KG1 (cell line): ENCODE results near the gene MYO3B.

Source experiments
- DNase-seq: peaks from one replicate; lab custom pipeline; 2025; lab: John Stamatoyannopoulos, UW

MYO3B gene

DNA sequence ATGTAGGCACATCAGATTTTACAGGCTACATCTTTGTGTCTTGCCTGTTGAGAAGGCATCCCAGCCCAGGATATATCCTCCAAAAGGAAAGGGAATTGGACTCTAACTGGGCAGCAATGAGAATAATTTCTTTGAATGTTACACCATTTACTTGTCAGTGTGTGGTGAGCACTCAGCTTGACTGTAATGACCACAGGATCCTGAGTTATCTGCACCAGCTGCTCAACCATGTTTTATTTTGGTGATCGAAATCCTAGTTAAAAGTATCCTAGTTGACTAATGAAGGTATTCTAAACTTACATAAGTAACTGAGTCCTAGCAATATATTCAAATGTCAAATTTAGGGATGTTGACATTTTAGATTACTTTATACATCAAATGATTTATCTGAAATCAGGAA lies 123.0 kb downstream of the MYO3B start:
- no peak for DNase-seq

DNA sequence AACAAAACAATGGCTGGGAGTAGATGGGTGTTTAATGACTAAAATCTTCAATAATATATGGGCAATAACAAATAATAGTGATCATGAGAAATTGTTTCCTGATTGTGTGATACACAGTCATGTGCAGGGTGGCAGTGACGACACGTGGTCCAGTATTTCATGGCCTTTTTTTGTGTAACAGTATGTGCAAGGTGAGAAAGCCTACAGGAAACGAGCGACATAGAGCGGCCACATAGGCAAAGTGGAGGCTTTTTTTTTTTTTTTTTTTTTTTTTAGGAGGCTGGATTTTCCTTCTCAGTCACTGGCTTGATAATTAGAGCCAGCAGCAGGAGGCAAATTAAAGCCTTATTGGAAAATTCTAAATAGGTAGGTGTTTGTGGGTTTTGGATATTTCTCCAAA lies 123.7 kb downstream of the MYO3B start:
- DNase-seq: no peak

- DNase-seq: no peak
Observed at GRCh38 chr2:170305711-170306110, 127.8 kb downstream of the MYO3B start.

DNA sequence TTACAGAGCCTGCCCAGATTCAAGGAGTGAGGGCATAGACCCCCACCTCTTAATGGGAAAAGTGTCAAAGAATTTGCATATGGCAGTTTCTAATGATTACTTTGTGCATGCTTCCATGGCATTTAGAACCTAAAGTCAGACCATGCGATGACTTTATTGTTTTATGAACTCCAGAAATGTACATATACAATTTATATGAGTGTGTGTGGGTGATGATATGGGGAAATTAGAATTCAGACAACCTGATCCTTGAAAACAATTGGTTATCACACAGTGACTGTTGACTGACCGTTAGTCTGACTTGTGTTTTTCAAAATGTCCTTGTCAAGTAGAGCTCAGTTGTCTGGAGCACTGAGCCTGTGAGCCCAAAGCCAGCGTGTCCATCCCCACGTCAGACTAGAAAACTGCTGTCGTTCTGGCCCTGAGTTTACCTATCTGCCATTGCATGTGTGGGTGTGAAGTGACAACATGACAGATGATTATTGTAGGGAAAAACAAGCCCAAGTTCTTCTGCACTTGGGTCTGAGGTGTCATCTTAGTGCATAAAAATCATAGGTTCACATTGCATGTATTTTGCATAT lies 128.4 kb downstream of the MYO3B start:
- no peak for DNase-seq

- DNase-seq: no peak
Observed at GRCh38 chr2:170307052-170307451, 129.1 kb downstream of the MYO3B start.

DNA sequence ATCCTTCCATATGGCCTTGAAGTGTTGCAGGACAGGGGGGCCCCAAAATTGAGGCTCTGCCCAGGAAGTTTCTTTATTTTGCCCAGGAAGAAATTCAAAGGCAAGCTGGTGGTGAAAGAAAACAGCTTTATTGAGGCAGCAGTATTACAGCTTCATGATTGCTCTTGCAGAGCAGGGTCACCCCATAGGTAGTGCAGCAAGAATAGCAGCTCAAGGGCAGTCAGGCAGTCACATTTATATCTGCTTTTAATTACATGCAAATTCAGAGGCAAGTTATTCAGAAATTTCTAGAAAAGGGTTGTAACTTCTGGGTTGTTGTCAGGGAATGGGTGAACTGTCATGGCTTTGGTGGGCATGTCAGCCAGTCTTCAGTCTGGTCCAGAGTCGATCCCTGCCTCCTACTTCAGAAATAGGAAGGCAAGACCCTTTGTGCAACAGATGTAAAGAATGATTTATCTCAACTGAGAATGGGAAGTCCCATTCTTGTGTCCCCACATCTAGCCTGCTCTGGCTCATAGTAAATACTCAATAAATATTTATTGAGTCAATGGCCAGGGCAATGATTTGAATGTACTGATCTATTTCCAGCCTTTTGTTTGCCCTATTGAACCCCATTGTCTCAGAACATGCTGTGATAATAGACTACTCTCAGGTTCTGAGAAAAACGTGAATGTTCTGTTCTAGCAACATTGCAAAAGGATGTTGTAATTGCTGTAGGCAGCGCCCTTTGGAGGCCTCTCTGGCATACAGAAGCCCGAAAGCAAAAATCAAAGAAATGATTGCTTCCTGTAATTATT lies 129.8 kb downstream of the MYO3B start:
- DNase-seq: no peak

DNA sequence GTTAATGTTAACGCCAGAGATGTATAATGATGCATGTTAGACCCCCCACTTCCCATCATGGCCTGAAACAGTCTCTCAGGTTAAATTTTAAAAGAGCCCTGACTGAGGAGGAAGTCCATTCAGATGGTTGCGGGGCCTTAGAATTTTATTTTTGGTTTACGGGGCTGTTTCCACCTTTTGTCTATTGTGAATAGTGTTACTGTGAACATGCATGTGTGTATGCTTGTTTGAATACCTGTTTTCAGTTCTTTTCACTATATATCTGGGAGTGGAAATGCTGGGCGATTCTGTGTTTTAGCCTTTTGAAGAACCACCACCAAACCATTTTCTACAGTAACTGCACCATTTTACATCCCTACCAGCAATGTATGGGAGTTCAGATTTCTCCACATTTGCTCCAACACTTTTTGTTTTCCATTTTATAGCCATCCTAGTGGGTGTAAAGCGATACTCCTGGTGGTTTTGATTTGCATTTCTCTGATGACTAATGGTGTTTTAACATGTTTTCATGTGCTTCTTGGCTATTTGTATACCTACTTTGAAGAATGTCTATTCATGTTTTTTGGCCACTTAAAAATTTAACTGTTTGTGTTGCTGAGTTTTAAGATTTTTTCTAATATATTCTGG lies 133.0 kb downstream of the MYO3B start:
- DNase-seq: no peak

DNA sequence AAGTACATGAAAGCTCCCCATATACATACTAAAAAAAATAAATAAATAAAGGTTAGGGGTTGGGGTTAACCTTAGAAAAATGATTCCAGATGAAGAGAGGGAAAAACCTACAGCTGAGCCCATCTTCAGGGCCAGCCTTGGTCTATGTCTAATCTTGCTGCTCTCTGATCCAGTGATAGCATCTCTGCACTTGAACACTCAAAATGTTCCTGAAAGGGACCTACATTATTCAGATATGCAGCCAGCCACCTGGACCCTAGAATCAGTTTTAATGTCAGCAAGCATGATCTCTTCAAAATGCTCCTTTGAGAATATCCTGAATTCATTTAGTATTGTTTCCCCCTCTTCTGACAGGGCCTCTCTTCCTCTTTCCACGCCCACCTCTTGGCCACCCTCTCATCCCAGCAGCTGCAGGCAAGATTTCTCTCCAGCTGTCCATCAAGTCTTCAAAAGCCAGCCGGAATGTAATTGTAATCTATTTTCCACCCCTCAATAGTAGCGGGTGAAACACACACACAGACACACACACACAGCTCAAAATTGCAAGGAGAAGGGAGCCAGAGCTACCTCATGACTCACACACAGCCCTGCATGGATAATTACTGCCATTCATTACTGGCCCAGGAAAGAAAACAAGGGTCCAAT lies 135.5 kb downstream of the MYO3B start:
- DNase-seq: no peak

GRCh38 chr2:170313992-170314348 lies 136.0 kb downstream of the MYO3B start:
- DNase-seq: no peak

- DNase-seq: no peak
Observed at GRCh38 chr2:170314744-170315447, 136.9 kb downstream of the MYO3B start.

DNA sequence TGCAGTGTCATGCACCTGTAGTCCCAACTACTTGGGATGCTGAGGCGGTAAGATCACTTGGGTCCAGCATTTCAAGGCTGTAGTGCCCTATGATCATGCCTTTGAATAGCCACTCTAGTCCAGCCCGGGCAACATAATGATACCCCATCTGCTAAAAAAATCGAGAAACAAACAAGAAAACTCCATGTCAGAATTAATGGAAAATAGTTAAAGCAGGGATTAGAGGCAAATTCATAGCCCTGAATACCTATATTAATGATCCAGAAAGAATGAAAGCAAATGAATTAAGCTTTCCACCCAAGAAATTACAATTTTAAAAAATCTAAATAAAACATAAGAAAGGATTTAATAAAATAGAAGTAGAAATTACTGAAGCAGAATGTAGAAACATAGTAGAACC lies 143.0 kb downstream of the MYO3B start:
- DNase-seq: no peak

DNA sequence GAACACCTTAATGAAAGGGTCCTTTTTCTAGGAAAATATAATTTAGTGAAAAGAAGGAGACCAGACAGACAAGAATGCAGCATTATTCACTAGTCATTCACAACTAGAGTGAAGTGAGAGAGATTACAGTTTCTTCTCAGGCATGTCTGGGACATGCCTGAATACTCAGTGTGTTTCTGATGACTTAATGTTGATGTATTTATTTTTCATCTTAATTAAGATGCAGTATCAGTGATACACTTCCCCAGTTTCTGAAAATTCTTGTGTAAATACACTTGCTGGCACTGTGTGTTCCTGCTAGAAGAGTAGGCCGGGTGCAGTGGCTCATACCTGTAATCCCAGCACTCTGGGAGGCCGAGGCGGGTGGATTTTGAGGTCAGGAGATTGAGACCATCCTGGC lies 143.6 kb downstream of the MYO3B start:
- DNase-seq: no peak

GRCh38 chr2:170322140-170322766 lies 144.3 kb downstream of the MYO3B start:
- DNase-seq: no peak

DNA sequence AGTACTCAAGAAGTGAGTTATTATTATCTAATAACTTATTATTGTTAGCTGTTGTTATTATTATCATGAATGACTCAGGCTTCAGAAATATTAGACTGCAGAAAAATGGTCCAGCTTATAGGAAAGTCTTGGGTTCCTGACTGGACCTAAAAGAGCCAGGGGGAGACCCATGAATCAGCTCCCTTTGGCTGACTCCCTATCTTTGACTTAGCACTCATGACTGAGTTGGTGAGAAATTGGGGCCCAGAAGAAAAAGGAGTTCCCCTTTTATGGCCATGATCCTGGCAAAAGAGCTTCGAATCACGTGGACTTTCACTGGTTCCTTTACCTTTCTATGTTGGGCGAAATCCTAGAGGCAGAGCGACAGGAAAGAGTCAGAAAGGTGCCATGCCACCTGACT lies 145.8 kb downstream of the MYO3B start:
- DNase-seq: no peak

GRCh38 chr2:170324640-170325046 lies 146.7 kb downstream of the MYO3B start:
- DNase-seq: no peak

DNA sequence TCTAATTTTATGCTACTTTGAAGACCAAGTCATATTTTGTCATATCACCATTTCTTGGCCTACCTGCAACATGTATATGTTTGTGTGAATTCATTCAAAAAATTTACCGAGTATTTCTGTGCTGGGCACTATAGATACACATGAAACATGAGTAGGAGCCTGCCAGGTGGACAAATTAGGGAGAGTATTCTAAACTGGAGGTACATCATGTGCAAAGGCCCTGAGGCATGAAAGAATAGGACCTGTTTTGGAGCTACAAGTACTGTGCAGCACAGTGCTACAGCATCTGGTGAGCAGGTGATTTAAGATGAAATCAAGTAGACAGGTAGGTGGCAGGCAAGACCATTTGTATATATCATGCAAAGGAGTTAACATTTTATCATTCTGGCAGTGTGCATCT lies 152.9 kb downstream of the MYO3B start:
- DNase-seq: no peak

DNA sequence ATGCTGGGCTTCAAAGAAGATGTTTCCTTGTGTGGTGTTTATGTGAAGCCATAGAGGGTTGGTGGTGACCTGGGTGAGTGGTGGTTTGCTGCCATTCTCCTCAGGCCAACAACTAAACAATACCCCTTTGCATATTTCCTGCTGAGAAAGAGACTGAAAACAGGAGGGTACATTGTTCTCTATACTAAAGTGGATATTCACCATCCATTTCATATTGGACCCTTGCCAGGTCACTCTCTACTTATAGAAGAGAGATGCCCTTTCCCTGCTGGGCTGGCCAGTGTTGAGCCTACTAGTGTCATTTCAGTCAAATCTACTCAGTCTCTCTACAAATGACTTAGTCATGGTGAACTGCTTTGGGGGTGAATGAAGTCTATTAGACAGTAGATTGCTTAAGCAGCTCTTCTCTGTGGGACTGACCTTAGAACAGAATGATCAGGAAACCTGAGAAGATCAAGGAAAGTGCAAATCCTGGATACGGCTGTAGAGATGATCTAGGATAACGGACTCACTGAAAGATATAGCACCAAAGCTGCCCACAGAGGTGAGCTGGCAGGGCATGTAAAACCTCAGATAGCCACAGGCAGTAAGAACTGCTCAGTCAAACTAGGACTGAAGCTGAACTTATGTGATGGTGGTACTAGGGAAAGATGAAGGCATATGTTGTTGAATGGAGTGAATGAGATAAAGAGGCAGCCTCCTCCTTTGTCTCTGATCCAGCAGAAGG lies 154.9 kb downstream of the MYO3B start:
- no peak for DNase-seq

DNA sequence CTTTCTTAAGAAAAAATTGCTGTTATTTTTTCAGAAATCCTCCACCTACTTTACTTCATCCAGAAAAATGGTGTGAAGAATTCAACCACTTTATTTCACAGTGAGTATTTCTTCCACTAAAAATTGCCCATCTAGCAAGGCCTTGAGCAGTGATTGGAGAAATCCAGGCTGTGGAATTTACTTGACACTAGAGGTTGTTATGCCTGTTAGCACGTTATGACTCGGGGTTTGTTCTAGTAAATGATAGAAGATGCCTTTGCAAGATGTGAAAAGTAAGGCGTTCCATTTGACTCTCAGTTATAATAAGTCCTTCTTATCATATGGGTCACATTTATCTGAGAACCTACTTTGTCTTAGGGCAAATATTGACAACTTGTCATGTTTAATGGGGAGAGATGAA lies 157.4 kb downstream of the MYO3B start:
- DNase-seq: no peak

DNA sequence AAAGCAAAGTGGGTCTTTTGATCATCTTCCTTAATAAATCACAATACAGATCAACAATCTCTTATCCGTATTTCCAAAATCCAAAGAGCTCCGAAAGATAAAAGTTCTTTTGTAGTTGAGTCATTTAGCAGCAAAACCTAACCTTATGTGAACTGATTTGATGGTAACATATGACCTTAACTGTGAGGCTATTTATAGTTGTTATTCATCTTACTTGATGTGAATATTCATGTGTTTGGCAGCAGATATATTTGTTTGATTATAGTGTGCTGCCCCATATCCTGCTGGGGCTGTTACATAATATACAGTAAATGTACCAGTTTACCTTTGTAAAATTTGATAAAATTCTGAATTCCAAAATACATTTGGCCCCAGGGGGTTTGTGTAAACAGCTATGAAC lies 158.5 kb downstream of the MYO3B start:
- DNase-seq: no peak

- no peak for DNase-seq
Observed at GRCh38 chr2:170336916-170337315, 159.0 kb downstream of the MYO3B start.

- DNase-seq: no peak
Observed at GRCh38 chr2:170339322-170339721, 161.4 kb downstream of the MYO3B start.
